ENCODE results near the gene MAP4K4.

The MAP4K4 gene

DNA sequence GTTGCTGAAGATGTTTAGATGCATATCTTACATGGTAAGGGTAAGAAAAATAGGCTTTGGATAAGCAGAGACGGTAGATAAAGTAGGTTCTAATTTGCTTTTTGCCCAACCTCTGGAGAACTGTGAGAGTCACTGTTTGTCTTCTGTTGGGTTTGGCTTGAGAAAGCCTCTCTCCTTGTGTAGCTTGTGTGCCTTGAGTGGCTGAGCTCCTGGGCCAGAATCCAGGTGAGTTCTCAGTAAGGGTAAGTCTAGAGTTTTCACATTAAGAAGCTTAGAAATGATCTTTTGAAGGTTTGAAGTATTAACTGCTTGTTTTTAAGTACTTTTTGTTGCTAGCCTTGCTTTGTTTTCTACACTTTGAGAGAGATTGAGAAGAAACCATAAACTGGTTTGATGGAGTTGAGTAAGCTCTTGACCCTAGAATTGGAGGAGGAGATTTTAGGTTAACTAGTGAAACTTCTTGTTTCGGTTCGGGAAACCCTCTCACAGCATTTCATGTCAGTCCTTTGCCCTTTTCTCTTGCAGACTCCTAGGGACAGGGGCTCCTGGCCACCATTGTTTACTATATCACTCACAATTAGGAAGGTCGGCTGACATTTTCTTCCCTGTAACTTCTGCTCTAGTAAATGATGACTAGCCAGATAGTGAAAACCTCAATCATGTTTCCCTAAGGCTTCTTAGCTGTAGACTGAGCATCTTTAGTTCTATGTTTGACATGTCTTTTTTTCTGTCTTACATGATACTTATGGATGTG is 26.0 kb downstream of the MAP4K4 start:
- DNase-seq (ENCODE audit: low spot score), result no peak

DNA sequence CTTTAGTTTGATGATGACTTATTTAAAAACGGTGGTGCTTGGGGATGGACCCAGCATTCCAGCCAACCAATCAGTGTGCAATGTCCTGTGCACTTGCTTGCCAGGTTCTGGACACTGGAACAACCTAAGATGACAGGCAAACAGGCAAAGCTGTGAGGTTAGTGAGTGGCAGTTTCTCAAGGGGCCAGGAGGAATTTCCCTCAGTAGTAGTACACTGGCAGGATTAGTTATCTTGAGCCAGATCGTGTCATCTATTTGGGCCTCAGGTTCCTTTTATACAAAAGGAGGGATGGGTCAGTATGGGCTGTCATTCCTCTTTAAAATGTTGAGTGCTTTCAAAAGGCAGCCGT is 26.6 kb downstream of the MAP4K4 start:
- DNase-seq (ENCODE audit: low spot score), result no peak

DNA sequence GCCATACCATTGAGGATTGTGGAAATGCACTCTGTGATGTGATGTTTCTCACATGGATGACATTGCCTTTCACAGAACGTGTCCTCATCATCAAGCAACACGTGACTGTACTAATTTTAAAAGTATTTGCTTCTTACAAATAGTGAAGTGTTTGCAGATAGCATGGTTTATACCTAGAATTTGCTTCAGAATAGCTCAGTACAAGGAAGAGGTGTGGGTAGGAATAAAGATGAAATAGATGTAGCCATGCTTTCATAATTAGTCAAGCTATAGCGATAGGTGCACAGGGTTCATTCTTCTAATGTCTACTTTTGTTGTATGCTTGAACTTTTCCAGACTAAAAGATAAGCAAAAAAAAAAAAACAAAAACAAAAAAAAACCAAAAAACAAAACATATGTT is 27.5 kb downstream of the MAP4K4 start:
- DNase-seq (ENCODE audit: low spot score), result no peak

DNA sequence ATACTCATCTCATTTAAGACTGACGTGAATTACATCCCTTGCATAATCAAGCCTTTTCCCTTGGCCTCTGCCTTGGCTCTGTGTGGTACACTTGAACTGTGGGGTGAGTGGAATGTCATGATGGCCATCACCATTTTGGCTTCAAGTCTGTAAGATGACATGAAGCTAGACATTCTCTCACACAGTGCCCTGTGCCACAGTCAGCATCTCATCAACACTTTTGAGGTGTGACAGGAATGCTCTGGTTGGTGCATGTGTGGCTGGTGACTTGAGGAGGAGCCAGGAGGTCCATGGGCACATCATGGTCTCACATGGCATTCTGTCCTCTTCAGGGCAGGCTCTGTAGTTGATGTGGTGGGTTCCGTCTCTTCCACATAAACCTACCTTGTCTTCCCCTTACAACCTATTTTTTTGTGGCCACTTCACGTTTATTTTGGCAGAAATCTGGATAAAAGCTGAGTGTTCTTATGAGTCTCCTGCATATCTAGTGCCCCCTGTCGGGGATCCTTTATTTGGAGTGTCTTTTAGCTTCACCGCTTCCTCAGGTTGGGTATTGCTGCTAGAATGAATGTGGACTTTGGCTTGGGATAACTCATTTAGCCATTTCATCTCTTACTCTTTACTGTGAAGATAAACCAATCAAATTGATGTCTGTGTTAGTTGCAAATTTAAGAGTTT is 28.1 kb downstream of the MAP4K4 start:
- no peak for DNase-seq (ENCODE audit: low spot score)

DNA sequence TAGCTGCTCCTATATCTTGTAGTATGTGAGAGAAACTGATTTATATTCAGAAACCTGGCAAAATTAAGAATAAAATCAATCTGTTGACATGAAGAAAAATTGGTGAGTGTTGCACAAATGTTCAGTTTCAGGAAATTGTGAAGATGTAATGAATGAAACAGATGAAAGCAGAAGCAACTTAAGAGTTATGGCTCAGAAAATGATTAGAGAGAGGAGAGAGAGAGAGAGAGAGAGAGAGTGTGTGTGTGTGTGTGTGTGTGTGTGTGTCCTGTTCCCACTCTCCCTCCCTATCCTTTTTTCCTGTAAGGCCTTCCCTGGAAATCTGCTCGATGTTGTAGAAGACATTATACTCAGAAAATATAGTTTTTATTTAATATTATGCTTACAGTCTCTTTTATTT is 31.4 kb downstream of the MAP4K4 start:
- DNase-seq (ENCODE audit: low spot score), result no peak

DNA sequence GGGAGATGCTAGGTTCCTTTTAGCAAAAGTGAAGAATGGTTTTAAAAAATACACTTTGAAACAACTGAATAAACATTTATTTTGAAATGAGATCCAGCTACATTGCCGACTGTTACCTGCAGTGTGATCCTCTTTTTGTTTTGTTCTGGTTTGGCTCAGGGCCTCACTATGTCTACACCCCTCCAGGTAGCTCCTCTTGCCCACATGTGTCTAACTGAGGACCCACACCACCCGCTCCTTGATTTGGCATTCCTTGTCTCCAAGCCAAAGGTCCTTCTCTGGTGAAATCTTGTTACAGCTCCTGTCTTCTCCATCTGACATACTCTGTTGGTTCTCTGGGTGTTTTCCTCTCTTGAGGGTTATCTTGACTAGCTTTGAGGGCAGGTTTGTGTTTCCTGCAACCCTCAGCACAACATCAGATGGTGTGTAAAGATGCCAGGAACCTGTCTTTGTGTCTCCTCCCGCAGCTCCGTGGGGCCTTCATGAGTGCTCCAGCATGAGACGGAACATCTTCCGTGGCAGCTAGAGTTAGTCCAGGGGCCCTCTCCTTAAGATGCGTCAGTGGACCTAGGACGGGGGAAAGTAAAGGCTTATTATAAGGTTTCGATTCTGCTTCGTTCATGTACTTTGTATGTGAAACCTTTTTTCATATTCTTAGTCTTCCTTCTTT is 32.1 kb downstream of the MAP4K4 start:
- DNase-seq (ENCODE audit: low spot score), result no peak

DNA sequence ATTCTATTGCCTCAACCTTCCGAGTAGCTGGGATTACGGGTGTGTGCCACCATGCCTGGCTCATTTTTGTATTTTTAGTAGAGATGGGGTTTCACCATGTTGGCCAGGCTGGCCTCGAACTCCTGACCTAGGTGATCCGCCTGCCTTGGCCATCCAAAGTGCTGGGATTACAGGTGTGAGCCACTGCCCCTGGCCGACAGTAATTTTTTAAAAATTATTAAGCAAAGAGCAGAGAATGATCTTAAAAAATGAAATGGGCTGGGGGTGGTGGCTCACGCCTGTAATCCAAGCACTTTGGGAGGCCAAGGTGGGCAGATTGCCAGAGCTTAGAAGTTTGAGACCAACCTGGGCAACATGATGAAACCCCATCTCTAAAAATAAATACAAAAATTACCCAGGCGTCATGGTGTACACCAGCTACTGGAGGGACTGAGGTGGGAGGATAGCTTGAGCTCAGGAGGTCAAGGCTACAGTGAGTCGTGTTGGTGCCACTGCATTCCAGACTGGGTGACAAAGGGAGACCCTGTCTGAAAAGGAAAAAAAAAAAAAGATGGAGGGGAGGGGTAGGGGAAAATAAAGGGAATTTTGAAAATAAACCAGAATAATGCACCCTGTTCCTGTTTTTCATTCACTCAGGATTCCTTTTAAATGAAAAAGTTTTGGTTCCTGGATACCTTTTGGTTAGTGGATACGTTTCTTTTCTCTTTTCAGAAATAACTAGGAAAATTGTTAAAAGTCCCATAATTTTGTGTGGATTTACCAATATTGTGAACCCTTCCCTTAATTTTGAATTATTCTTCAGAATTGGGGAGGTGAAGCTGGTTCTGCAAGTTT is 33.9 kb downstream of the MAP4K4 start:
- DNase-seq (ENCODE audit: low spot score), result no peak

DNA sequence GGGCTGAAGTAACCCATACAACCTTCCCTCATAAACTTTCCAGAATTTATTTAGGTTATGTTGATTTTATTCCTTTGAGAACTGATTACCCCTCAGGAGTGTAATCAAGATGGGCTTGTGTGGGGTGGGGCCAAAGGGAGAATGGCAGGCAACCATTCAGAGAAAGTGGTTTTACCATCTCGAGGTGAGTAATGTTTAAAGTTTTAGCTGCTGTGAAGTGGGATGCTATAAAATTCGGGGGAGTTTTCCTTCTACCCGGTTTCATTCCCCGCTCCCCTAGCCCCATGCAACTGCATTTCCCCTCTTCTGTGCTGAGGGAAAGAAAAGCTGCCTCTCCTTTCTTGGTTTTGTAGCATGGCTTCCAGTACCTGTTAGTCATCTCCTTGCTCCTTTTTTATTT is 34.7 kb downstream of the MAP4K4 start:
- no peak for DNase-seq (ENCODE audit: low spot score)

DNA sequence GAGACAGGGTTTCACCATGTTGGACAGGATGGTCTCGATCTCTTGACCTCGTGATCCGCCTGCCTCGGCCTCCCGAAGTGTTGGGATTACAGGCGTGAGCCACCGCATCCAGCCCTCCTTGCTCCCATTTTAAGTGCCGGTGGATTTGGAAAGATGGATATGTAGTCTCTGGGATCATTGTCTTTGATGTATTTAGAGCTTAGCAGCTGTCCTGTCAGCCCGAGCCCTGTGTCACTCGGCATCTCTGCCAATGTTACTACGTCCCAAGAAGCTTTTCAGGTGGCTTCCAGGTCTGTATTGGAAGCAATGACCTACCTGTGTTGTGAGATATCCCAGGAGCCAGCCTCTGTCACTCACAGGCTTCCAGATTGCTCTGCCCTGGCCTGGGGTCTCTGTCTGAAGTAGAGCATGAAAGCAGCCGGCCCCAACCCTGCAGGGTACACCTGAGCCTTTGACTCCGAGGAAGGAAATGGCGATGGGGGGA is 35.3 kb downstream of the MAP4K4 start:
- DNase-seq (ENCODE audit: low spot score), result no peak

DNA sequence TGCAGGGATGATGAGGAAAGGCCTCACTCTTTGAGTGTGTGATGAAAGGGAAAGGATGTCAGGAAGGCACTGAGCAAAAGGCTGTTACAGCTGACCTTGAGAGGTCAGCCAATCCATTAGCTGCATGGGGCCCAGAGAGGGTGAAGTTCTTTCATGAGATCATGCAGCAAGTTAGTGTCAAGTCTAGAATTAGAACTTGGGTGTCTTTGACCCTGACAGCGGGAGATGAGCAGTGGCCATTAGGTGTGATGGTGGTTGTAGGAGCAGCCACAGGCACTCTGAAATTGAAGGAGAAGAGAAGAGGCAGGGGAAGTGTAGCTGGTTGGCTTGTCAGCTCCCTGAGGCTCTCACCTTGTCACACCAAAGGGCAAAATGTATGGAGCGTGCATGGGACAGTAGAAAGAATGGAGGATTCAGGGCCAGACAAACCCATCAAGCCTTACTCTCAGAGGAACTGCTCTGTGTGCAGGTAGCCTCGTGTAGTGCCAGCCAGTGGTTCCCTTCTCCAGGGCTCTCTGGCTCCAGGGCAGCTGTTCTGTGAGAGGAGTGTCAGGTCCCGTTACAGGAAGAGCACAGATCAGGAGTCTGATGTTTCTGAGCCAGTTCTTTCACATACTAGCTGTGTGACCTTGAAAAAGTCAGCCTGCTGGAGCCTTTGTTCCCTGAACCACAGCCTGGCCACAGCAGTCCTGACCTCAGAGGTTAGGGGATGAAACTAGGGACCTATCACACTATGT is 35.9 kb downstream of the MAP4K4 start:
- DNase-seq (ENCODE audit: low spot score), result no peak

DNA sequence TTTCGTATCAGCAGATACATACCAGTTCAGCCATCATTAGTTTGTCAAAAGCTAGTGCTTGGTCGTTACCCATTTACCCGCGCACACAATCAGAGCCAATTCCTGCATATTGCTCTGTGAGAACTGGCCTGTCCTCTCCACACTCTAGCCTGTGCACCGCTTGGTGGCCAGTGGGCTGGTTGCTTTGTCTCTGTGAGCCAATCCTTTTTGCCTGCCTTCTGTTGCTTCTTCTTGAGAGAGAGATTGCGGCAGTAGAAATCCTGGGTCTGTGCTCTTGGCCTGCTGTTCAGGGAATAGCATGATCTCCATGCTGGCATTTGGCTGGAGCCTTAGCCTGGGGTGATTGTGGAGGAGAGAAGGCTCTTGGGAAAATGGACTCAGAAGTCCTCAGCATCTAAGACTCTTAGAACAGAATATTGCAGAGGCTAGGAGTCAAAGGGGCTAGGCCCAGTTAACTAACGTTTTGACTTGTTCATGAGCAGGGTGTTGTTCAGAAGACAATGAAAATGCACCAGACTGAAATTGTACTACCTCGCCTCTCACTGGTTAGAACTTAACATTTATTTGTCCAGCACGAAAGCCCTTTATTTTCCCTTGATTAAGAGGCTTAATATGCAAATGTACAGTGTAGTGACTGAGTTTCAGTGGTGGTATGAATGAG is 37.1 kb downstream of the MAP4K4 start:
- peak; percentile 92 for DNase-seq (ENCODE audit: low spot score)

DNA sequence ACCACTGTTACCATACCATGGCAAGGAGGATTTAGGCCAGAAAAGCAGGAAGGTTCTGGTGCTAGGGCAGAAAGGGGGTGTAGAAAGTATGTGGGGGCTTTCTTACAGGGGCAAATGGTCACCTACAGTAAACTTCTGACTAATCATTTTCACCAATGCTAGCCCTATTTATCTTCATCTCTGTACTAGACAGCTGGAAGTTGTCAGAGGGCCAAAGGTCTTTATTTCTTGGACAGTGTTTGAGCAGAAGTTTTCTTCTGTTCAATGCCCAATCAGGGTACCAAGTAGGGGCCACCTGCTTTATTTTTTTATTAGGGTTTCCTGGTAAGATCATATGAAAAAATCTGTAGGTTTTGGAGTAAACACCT is 37.6 kb downstream of the MAP4K4 start:
- no peak for DNase-seq (ENCODE audit: low spot score)

DNA sequence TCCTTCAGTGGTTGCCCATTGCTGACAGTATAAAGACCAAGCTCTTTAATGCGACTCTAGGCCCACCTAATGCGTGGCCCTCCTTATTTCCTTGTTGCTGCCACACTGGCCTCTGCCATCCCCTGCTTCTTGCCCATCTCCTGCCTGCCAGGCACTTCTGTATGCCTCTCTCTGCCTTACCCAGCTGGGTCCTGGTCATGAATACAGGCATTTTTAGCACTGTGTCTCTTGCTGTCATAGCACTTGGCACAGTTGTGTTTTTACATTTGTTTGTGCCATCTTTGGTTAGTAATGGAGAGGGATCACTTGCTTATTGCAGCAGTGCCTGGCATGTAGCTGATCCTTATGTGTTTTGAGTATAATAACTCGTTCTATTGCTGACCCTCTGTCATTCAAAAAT is 38.7 kb downstream of the MAP4K4 start:
- DNase-seq (ENCODE audit: low spot score), result peak; percentile 40

DNA sequence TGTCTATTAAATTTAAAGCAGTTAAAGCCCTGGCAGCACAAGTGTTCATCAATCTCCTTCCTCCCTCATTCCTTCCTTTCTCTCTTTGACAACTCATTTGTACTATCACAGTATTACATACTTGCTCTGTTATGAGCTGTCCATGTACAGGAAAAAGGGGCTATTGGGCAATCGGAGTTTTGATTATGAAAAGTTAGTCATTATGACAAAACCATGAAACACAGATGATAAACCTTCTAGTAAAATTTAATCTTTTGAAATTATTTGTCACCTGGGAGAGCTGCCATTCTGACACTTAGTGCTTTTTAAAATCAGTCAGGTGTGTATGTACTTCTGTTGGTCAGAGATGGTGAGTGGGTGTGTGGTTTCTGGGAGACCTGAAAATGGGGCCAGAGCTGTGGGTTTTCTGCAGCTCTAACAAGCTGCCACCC is 39.4 kb downstream of the MAP4K4 start:
- no peak for DNase-seq (ENCODE audit: low spot score)

DNA sequence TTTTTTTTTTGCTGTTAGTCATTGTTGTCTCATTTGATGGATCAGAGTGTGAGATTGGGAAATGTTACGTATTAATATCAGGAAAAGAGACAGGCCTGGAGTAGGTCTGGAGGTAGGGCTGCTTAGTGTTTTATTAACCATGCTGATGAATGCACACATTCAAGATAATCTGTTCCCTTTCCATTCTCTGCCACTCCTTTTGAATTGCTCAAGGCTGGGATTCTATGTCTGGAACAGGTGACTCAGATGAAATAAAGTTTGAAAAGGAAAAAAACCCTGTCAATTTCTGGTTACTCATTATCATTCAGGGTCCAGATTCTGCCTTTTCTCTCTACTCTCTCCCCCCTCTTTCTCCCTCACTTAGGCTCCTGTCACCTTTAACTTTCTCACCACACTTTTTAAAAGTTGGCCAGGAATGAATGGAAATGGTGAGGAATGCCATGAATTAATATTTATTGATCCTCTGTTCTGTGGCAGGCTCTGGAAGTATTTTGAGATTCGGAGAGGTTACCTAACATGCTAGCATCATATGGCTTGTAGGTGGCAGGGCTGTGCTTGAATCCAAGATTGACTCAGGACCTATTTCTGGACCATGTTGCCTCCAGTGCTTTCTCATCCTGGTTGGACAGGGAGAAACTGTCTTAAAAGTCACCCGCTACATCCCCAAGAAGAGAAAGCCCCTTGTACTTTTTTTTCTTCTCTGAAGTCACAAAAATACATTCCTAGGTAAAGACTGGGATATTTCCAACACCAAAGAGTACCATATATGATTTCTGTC is 40.2 kb downstream of the MAP4K4 start:
- no peak for DNase-seq (ENCODE audit: low spot score)

DNA sequence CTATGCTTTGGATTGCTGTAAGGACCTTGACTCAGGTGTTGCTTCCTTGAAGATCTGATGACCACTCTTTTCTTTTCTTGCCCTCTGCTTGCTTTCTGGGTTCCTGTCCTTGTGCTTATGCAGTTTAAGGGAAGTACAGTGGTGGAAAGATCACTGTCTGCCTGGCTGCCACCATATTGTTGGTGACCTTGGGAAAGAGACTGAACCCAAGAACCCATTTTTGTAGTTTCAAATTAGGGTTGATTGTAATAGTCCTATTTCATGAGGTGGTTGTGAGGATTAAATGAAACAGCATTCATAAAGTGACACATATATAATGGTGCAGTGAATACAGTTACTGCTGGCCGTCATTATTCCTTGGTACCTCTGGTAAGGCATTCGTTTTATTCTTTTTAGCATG is 41.1 kb downstream of the MAP4K4 start:
- DNase-seq (ENCODE audit: low spot score), result no peak

DNA sequence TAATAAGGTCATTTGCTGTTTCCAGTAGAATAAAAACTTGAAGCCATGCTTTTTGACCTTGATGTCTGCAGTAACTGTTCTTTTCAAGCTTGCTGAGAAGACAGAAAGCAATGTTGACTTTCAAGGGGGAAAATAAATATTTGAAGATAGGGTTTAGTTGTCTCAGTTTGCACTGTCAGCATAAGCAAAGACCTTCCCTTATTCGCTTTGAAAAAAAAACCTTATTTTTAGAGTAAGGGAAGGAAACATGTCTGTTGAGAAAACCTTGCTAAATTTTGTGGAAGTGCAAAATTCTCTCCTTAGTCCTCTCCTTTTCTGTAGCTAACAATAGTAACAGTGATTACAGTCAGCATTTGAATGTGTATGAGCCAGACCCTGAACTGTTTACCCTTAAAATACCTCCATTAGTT is 43.1 kb downstream of the MAP4K4 start:
- DNase-seq (ENCODE audit: low spot score), result no peak

DNA sequence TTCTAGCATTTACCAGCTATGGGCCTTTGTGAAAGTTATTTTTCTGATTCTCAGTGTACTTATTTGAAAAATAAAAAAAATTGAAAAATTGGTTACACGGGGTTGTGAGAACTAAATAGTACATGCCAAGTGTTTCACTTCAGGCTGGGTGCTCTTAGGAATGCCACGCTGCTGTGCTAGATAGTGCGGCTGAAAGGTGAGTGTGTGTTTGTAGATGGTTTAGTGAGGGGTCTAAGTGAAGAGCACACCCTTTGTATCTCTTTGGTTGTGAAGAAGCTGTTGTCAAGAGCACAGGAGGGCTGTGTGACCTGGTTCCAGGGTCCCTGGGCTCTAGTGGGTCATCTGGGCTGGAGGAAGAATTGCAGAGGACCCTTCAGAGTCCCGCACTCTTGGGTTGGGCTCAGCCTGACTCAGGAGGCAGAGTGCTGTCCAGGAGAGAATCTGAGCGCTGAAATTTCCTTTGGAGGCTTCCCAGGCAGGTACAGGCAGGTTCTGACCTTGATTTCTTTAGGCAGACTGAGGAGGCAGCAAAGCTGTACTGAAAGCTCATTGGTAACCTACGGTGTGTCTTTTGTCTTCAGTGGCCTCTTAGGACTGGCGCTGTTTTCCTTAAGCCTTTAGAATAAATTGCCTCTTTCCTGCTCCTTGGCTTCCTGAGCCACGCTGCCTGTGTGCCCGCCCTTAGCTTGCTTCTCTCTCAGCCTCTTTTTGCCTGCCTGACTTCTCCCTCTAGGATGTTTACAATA is 44.4 kb downstream of the MAP4K4 start:
- DNase-seq (ENCODE audit: low spot score), result no peak

DNA sequence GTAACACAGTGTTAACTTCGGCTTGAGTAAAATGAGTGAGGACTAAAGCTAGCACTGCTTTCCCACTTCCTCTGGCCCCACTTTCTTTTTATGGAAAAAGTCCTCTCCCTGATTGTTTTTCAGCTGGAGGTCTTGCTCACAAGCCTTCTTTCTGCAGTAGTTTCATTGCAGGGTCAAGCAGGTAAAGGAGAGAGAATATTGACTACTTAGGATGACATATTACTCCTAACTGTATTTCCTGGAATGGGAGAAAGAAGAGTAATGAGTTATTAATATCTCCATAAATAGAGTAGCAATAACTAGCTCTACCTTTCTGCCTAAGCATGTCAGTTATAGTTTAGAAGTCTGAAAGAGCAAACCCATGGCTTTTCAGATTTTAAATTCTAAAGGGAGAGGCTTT is 45.0 kb downstream of the MAP4K4 start:
- no peak for DNase-seq (ENCODE audit: low spot score)

DNA sequence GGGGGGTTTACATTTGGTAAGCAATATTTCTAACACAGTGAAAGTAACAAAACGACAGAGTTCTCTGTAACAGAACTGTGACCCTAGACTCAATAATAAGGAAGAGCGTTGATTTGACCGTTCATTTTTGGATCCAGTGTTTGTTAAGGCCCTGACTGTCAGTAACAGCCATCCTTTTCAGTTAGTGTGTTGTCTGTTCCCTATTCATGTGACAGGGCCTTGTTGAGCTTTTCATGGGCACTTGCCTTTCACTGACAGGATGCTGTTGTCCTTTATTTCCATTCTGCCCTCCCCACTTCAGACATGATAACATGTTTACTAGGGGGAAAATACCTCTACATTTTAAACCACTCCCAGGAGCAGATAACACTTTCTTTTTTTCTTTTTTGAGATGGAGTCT is 45.8 kb downstream of the MAP4K4 start:
- no peak for DNase-seq (ENCODE audit: low spot score)

All from cerebellar cortex (tissue), 1 donor.